Activated T-cell treated with anti-CD3 and anti-CD28 coated beads, Interleukin-2, amount 50 U/mL, for 1 hour (primary cell): ENCODE data around the gene ADGRL3.
"Not testable (repeated sequence)": the region's sequence is repeated elsewhere in the genome, so short reads cannot be mapped to it uniquely, and the experiment has no call there.

Experiments
- DNase-seq: peaks from one replicate; pipeline ENCODE4 v3.0.0-alpha.2; 2020

ADGRL3 gene

DNA sequence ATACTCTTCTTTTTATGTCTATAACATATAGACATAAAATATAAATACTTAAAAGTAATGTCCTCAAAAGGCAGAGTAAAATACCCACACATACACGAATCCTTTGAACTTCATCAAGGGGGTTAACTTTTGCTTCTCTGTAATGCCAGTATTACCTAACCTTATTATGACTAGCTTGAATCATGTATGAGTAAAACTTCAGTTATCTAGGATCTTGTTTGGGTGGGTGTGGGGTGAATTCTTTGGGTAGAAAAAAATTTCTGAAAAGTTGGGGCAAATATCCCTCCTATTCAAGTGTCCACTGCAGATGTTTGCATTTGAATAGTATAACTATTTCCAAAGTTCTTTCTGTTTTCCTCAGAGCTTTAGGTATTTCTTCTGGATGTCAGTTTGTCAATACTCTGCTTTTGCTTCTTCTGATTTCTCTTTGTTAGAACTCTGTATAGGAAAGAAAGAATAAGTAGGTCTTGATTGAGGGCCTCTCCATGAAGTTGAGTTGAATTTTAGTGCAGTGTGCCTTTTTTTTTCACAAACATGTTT lies 173.8 kb downstream of the ADGRL3 start:
- no peak for DNase-seq

DNA sequence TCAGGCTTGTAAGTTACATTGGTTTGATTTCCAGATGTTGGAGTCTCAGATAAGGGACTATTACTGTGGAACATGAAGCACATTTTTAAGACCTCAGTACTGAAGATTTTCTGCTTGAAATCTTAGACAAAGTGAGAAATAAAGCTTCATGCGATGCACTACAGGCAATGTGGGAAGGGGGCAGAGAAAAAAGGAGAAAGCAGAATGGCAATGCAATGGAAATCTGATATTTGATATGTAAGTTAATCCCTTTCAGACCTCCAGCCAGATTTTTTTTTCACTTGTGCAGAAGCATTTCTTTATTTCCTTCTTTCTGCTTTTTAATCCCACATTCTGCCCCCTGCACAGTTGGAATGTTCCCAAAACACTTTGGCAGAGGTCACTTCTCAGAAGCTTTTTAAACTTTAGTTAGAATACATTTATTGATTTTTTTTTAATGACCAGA lies 174.3 kb downstream of the ADGRL3 start:
- DNase-seq: no peak

DNA sequence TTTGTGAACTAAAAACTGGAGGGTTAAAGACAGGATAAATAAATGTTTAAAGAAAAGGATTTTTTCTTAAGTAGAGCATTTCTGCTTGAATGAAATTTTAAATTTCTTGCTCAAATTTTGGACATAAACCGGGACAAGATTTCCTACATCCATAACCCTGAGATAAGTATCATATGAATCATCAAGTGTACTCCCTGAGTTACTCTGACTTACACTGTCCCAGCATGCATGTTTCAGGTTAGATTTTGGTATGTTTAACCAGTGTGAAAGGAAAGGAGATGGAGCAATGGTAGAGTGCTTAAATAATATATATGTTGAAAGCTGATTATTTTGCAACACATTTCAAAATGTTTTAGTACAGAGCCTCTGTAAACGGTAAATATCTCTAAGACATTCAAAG lies 175.2 kb downstream of the ADGRL3 start:
- DNase-seq: no peak

DNA sequence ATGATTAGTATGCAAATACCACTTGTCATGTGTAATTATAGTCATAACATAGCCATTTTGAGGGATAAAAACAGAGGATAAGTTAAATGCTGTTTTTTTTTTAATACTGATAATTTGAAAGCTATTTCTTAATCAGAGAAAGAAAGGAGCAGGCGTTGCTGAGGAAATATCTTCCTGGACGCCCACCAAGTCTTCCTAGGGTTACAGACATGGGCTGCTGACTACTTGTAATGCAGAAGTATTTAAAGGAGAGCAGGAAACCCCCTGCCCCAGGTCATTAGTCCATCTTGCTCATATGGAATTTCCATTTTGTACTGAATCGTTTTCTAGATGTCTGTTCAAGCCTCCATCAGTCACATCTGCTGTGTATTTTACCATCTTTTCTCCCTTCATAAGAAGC lies 176.2 kb downstream of the ADGRL3 start:
- DNase-seq: no peak

DNA sequence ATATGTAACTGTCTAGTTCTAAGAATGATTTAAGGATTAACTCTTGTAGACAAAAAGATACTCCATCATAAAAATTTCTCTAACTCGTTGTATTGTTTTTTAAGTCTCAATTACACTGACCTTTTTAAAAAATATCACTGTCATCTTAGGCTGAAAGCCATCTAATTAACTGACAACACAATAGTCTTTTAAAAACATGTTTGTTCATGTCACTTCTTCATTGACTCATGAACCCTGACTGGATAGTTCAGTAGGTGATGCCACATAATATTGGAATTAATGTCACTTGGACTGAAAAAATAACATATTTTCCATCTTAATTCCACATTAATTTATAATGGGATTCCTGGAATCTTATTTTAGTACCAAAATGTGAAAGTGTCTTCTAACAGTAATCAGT lies 179.3 kb downstream of the ADGRL3 start:
- no peak for DNase-seq

DNA sequence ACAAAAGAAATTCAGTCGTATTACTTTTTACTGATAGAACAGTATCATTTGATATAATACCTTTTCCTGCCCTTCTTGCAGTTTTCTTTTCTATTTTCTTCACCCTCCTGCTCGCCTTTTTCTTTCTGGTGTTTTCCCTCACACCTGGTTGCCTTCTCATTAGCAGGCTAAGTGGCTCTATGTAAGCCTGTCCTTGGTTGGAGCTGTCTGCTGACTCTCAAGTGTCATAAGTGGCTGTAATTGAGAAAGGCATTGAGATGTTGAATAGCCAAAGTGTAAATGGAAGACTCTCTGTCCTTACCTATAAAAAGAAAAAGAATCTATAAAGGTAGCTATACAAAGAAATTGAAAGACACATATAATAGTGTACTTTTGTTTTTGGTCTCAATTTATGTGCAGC lies 180.7 kb downstream of the ADGRL3 start:
- no peak for DNase-seq

DNA sequence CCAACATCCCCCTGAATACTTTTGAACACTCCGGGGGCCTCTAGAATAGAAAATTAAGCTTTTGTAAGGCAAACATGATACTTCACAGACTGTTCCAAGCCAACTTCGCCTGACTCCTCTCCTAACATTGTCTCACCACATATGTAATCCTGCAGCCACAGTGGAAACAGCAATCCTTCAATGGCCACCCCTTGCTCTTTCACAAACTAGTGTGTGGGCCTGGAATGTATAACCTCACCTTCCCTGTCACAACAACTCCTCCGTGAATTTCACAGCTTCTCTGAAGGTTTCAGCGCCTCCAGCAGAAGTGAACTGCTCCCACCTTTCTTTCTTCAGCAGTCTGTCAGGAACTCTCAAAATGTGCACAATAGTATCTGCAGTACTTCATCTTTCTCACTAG lies 185.1 kb downstream of the ADGRL3 start:
- no peak for DNase-seq

DNA sequence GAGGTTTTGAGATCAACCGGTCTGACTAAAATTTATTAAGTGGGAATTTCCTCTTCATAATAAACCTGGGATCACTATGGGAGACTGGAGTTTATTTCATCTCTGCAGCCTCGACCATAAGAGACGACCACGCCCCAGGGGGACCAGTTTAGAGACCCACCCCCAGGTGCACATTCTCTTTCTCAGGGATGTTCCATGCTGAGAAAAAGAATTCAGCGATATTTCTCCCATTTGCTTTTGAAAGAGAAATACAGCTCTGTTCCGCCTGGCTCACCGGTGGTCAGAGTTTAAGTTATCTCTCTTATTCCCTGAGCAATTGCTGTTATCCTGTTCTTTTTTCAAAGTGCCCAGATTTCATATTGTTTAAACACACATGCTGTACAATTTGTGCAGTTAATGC lies 187.2 kb downstream of the ADGRL3 start:
- DNase-seq: not testable (repeated sequence)

DNA sequence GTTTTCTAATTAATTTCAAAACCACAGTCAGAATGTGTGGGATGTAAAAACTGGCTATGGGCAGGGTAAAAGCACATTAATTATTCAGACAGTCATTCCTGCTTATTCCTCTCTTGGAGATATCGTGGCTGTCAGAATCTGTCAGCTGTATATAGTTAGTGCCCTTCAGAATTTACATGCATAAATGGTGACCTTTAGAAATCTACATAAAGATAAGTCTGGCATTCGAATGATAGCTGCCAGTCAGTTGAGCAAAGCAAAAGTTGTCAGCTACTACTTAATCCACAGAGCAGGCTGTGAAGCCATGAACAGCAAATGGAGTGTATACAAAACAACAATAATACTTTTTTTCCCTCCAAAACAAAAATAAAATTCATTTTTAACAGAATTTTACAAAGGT lies 189.5 kb downstream of the ADGRL3 start:
- DNase-seq: no peak

DNA sequence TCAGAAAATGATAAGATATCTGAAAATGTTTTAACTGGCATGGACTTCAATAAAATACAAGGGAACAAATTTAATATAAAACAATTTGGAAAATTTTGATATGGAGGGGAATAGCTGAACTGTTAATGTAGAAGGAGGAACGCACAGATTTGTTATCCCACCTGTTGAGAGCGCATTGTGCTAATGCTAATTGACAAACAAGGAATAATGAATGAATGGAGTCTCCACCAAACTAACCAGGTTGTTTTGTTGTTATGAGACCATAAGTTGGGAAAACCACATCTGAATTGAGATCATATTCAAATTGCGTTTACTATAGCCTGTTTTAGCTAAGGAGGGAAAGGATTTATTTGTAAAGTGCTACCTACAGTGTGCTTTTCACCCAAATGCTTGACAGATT lies 195.6 kb downstream of the ADGRL3 start:
- no peak for DNase-seq

DNA sequence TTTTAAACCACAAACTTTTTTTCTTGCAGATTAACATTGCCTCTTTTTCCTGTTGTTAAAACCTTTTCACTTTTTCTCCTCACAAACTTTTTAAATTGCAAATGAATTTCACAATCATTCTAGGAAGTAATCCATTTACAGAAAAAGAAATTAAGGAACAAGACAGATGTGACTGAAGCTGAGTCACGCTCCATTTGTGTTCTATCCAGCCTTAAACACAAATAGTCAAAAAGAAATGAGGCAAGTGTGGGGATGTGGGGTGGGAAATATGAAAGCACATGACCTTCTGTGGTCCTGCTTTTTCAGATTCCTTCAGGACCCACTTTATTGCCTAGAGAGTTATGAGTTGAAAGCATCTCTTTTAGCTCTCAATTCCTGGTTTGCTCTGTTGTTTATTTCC lies 197.0 kb downstream of the ADGRL3 start:
- no peak for DNase-seq

DNA sequence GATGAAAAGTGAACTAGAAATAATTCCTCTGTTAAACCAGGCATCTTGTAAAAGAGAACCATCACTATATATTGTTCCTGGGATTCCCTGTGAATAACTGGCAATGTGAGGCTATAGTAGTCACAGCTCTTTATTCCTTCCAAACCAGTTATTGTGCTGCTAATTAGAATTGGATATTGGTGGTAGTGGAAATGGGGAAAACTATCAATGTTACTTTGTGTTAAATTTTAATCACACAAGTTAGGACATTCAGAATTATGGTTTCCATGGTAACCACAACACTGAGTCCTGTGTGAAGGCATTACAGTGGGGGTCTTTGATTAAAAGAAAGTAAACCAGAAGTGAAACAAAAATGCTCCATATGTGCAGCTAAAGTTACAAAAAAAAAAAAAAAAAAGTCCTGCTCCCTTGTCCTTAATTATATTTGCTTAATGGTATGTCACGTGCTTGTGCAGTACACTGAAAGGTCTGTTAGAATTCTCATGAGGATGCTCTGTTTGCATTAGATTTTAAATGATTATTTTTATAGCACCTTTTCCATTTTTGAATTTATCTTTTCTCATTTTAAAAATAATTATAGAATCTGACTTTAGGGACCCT lies 200.4 kb downstream of the ADGRL3 start:
- no peak for DNase-seq

DNA sequence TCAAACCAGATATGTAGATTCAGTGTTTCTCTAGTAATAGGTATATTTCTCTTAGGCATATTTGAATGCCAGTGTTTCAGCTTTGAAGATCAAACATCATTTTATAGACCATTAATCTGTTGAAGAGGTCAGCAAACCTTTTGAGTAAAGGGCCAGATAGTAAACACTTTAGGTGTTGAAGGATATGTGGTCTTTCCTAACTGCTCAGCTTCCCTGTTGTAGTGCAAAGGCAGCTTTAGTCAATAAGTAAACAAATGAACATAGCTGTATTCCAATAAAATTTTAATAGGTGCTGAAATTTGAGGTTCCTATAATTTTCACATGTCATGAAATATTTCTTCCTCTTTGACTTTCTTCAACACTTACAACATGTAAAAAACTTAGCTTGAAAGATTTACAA lies 201.6 kb downstream of the ADGRL3 start:
- DNase-seq: no peak

DNA sequence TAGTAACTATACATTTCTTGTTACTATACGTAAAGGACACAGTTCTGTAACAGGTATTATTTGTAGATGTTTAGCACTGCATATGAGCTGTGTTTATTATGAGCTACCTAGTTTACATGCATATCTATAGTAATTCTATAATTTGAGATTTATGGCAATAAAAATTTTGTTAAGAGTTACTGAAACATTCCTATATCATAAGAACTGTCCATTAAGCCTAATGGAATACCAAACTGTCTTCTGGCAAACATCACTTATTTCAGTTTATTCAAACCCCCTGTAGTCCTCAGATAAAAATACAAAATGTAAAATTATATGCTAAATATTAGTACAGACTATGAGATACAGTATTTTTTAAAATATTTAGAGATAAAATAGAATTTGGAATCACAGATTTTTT lies 205.2 kb downstream of the ADGRL3 start:
- DNase-seq: no peak

DNA sequence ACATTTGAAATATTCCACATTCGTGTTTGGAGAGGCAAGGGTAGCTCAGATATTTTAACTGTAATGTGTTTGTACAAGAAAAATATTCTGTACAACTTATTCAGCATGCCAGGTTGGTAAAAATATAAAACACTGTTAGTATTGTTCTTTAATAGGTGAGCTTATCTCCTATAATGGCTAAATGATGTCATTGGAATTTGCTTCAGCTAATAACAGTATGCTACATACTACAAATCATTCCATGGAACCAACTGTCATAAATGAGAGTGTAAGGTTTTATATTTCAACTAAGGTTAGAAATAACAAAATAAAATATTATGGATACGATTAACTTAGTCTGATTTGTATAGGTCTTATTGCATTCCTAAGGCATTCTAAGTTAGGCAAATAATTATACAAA lies 206.6 kb downstream of the ADGRL3 start:
- DNase-seq: no peak

DNA sequence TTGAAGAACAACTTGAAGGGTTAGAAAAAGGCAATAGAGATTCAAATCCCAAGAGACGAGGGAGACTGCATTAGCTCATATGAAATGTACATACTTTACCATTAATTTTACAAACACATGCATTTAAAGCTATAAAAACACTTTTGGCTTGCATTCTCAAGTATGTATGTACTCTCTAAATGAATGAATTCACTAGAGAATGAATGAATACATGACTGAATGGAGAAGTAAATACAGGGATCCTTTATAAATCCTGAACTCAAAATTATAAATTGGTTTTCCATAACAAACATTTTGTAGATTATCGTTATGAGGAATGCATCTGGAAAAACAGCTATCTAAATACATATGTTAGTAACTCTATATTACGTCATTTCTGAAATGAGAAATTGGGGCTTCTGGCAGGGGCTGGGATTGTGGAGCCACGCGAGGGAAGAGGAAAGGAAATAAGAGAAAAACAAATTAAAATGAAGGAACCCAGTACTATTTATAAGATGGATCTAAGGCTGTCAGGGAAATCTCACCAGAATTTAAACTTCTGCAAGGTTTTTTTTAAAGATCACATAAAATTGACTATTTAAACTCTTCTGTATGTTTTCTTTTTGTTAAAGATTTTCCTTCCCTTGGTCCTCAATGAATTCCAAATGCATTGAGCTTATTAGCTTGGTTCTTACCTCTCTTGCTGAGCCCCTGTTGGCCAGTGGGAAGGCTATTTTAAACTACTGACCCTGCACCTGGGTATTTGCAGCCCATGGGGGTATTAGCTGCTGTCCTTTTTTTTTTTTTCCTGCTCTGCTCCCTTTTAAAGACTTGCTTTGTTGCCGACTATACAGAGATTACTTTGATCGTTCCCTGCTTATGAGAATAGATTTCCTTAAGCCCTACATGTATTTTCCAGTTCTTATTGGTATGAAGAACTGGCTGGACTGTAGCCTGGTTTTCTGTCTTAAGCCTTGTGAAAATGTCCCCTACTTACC lies 207.8 kb downstream of the ADGRL3 start:
- DNase-seq: no peak

DNA sequence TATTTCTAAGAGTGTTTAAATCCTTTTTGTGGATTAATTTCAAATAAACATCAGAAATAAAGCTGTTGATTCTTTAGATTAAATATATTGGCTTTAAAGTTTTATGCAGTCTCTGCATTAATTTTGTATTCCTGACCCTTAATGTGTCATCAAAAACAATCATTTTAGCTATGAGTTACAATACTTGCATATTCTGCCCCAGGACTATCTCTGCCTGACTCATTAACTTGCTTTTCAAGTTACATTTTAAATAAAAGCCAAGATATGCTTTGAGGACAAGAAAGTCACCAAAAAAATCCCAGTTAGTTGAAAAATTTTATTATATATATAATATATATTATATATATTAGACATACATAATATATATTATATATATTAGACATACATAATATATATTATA lies 208.7 kb downstream of the ADGRL3 start:
- DNase-seq: no peak

DNA sequence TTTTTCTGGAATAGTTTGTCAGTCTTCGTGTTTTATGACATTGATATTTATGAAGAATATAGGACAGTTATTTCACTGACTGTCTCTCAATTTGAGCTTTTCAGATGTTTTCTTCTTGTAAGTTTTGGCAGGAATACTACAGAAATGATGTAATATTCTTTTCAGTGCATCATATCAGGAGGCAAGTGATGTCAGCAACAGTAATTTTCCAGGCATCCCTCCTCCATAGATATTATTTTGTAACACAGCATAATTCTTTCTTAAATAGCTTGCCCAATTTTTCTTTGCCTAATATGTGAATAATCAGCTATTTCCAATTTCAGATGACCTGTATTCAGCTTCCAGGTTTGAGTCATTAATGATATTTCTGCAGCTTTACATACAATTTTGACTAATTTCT lies 211.1 kb downstream of the ADGRL3 start:
- DNase-seq: no peak

DNA sequence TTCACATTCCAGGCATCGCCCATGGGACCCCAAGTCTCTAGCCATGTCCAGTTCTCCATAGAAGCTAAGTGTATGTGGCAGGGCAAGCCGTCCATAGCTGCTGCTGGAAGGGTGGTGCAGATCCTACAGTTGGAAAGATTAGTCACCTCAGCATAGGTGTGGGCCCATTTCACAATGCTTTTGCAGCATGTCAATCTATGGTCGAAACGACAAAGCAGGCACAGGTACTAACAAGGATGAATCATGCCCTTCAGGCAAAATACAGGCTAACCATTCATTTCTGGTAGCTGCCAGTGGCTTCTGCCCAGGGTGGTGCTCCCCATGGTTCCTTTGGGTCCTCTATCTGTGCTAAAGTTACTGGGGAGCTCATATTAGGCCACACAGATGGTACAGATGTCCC lies 225.2 kb downstream of the ADGRL3 start:
- no peak for DNase-seq

DNA sequence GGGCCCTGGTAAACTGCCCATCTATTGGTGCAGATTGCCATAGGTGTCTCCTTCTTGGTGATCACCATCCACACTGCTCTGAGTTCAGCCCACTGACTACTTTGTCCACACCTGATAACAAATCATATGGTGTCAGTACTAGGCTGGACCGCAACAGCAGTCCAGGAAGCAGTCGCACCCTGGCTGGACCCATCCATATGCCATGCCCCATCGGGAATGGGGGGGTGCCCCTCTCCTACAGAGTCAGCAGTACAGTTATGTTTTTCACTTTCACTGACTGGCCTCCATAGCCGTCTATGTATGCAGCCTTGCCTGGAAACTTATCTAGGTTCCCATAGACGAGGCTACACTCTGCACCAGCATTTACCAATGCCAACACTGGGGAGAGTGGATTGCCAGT lies 226.1 kb downstream of the ADGRL3 start:
- DNase-seq: no peak

DNA sequence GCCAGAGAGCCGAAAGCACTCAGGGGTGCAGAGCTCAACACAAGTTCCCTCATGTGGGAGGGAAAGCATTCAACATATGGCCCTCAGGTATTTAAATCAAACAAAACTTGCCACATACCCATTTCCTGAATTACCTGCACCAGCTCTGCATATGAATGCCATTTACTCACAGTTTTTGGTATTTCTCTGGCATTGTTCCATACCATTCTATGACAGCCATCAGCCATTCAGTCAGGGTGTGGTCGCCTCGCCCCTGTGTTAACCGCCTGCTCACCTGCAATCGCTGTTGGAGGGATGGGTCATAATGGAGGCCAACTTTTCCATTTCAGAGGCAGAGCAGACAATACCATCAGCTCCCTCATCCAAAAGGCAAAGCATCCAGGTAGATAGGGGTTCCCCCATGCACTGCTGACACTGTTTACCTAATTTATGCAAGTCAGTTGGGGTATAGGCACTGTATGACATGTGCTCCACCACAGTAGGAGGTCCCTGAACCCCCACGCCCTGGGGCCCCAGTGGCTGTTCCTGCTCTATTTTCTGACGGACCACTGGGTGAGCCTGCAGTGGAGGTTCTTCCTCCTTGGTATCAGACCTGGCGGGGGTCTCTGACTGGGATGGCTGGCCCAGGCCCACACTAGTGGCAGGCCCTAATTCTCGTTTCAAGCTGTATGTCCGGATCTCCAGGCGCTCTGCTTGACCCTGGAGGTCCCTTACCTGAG lies 227.1 kb downstream of the ADGRL3 start:
- no peak for DNase-seq

DNA sequence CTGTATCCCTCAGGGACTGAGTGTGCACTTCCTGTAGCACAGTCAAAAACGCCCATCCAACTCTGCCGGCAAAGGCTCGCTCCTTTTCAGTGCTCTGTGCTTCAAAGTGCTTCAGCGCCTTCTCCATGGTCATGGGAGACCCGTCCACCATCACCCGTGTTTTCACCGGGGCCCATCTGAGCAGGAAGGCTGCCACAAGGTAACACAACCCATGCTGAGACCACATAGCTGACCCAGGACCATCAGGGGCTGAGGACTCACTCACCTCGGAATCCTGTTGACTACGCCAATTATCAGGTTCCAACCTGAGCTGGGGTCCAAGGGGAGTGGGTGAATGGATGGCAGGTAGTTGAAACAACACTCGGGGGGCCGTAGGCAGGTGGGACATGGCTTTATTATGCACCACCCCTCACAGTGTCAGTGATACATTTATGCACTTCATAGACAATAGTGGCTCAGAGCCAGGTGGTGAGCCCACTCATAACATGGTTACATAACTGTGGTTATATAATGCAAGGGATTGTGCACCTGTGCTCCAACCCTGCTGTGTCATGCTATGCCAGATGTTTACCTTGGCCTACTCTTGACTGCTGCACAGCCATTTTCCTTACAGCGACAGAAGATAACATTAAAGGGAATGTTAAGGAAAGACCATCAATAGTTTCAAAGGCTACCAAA lies 227.8 kb downstream of the ADGRL3 start:
- DNase-seq: no peak

DNA sequence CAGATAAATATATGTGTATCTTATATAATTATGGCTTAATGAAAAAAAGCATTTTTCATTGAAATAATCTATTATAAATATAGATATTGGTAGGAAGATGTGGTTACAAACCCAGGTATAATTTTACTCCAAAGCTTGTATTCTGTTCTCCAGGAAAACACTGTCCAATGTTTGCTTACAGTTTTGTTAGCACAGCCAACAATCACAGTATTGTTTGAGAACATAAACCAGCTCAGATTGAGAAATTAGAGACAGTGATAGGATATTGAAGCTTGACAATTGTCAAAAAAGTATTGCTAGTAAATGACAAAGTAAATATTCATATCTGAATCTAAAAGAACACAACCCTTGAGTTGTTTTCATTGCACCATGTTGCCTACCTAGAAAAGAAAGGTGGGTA lies 228.8 kb downstream of the ADGRL3 start:
- DNase-seq: no peak
